GM19193 (cell line): ENCODE data around the gene FOXD4.
"Not testable (repeated sequence)": the region's sequence is repeated elsewhere in the genome, so short reads cannot be mapped to it uniquely, and the experiment has no call there.

Experiments
- POLR2A ChIP-seq: IDR thresholded peaks from 4 replicates; pipeline ENCODE4 v1.6.1; 2011; ENCODE audit not compliant: insufficient read depth, insufficient read length; ENCODE audit errors: extremely low read depth

Gene FOXD4

DNA sequence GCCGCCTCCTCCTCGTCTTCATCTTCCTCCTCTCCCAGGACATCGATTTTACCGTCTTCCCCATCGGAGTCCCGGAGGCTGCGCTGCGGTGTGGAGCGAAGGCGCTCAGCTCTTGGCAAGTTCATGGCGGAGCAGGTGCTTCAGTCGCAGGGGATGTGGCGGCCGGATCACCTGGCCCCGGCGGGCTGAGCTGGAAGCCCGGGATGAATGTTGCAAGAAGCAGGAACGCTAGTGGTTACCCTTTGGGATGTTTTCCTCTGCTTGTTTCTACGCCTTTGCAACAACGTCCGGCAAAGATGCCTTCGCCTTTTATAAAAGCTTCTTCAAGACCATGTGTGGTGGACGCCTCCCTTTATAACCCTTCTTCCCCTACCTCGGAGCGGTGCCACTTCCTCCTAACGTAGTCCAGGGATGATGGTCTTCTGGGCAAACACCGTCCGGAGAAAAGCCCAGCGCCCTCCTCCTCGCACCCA, at the start of gene FOXD4:
Gene FOXD4 (minus strand): TSS at position 423 of the 473 bp plus-strand sequence. CDS start 298 bp downstream, at position 125.
- not testable (repeated sequence) for TF ChIP-seq POLR2A
